Endodermal cell (in vitro differentiated cells): Measurements from ENCODE around the gene TRPC6. TPM values are rescaled to one million over a fixed set of nuclear protein-coding genes. Genes with fewer than 3 reads are reported as not detected.

Source experiments
- DNase-seq: peaks from one replicate; pipeline ENCODE4 v3.0.0-alpha.2; 2017
- H3K27ac ChIP-seq: 2 replicates; pipeline ENCODE4 v1.5.1; 2013; ENCODE audit warnings: mild to moderate bottlenecking, low read depth, low read length, moderate library complexity
- H3K27me3 ChIP-seq: 2 replicates; pipeline ENCODE4 v1.6.1; 2013; ENCODE audit warnings: mild to moderate bottlenecking, low read length, moderate library complexity; ENCODE audit not compliant: insufficient read depth, control insufficient read depth, poor library complexity, severe bottlenecking
- H3K36me3 ChIP-seq: 2 replicates; pipeline ENCODE4 v1.7.0; 2013; ENCODE audit warnings: mild to moderate bottlenecking, low read length, moderate library complexity; ENCODE audit not compliant: control insufficient read depth, insufficient read depth
- H3K4me1 ChIP-seq: one replicate; pipeline ENCODE4 v1.7.0; 2013; ENCODE audit warnings: low read length; ENCODE audit not compliant: control insufficient read depth, insufficient read depth
- H3K4me3 ChIP-seq: 2 replicates; pipeline ENCODE4 v1.5.1; 2013; ENCODE audit warnings: mild to moderate bottlenecking, low read length, moderate library complexity
- H3K9ac ChIP-seq: 2 replicates; pipeline ENCODE4 v1.6.1; 2013; ENCODE audit warnings: mild to moderate bottlenecking, low read length, moderate library complexity; ENCODE audit not compliant: poor library complexity, severe bottlenecking; ENCODE audit errors: extremely low read depth
- H3K9me3 ChIP-seq: 2 replicates; pipeline ENCODE4 v1.6.1; 2013; ENCODE audit warnings: mild to moderate bottlenecking, low read length, moderate library complexity; ENCODE audit not compliant: control insufficient read depth
- H3K27ac Mint-ChIP-seq: 2 replicates; pipeline ENCODE4 v1.8.0; 2020; ENCODE audit warnings: mixed read lengths
- H3K27me3 Mint-ChIP-seq: 2 replicates; pipeline ENCODE4 v1.8.0; 2021; ENCODE audit warnings: mild to moderate bottlenecking, mixed read lengths; ENCODE audit not compliant: insufficient read depth
- H3K36me3 Mint-ChIP-seq: 2 replicates; pipeline ENCODE4 v1.8.0; 2020; ENCODE audit warnings: low read depth, mixed read lengths
- H3K4me1 Mint-ChIP-seq: 2 replicates; pipeline ENCODE4 v1.8.0; 2020; ENCODE audit warnings: mixed read lengths
- H3K4me3 Mint-ChIP-seq: 2 replicates; pipeline ENCODE4 v1.8.0; 2020; ENCODE audit warnings: mild to moderate bottlenecking, moderate library complexity, mixed read lengths
- H3K9me3 Mint-ChIP-seq: 2 replicates; pipeline ENCODE4 v1.8.0; 2020; ENCODE audit warnings: mild to moderate bottlenecking, mixed read lengths
- WGBS, 2 experiments: methylation state at CpG; one replicate each; pipeline versions ENCODE4 v1.1.5 to v1.1.7; 2013; ENCODE audit warnings: missing lambda C conversion rate in 2 of 2, mixed read lengths in 1 of 2; ENCODE audit not compliant: insufficient coverage in 1 of 2, insufficient read length in 1 of 2; 5-methylcytosine and 5-hydroxymethylcytosine counted together
- total RNA-seq, 2 donors: library from RNA; stranded (reverse); fragmentation: NEBNext Ultra II Directional in 1 of 2; extraction: Animal tissue kit (Norgen Biotek cat#: 25700) in 1 of 2; gene quantifications; 2 replicates in 1 of 2; 3 replicates in 1 of 2; pipeline ENCODE4 v1.2.1, GENCODE V29; 2021
- TF ChIP-seq, protein P1 (sequence below): fragments of 200-600 bp; sonication (generic); conservative IDR thresholded peaks from 2 replicates; pipeline ENCODE4 v1.5.0; 2021; ENCODE audit warnings: antibody characterized with exemption, mild to moderate bottlenecking

The TRPC6 gene
- total RNA-seq, 2 donors from 2014 or later: 1.2 to 5.1 TPM

DNA sequence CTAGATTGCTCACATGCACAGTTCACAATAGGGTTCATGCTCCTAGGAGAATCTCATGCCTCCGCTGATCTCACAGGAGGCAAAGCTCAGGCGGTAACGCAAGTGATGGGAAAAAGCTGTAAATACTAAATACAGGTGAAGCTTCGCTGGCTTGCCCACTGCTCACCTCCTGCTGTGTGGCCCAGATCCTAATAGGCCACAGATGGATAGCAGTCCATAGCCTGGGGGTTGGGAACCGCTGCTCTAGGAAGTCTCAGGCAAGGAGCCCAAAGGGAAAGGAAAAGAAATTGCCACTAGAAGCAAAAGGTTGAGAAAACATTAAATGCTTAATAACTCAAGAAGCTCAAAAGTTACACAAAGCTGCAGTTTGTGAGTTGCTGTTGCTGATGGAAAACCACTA, 3.2 kb upstream of the TRPC6 start:
- TF ChIP-seq, protein P1, sequence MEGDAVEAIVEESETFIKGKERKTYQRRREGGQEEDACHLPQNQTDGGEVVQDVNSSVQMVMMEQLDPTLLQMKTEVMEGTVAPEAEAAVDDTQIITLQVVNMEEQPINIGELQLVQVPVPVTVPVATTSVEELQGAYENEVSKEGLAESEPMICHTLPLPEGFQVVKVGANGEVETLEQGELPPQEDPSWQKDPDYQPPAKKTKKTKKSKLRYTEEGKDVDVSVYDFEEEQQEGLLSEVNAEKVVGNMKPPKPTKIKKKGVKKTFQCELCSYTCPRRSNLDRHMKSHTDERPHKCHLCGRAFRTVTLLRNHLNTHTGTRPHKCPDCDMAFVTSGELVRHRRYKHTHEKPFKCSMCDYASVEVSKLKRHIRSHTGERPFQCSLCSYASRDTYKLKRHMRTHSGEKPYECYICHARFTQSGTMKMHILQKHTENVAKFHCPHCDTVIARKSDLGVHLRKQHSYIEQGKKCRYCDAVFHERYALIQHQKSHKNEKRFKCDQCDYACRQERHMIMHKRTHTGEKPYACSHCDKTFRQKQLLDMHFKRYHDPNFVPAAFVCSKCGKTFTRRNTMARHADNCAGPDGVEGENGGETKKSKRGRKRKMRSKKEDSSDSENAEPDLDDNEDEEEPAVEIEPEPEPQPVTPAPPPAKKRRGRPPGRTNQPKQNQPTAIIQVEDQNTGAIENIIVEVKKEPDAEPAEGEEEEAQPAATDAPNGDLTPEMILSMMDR: no peak
- peaks cover 29% of the 10 kb centered on the region for H3K27me3 Mint-ChIP-seq
- H3K9ac ChIP-seq: no peak overlapping the region

DNA sequence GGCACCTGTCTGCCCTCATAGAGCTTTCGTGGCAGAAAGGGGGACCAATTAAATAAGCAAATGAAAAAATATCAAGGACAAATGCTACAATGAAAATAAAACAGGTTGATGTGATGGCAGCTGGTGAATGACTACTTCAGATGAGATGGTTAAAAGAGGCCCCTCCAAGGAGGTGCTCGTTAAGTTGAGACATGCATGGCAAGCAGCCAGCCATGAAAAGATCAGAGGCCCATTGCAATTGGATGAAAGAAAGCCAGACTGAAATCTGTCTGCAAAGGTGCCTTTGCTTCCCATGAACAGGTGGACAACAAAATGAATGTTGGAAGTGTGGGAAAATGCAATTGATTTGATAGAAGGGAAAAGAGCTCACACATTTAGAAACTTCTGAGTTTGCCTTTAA, 848 bp upstream of the TRPC6 start:
- WGBS, 2 experiments: 74 to 90% methylated on average over 2 of the region's 2 CpGs
- DNase-seq: no peak
- peaks cover under 1% of the 10 kb centered on the region for H3K9me3 ChIP-seq
- H3K27me3 Mint-ChIP-seq: peaks cover 43% of the 10 kb centered on the region
- no peak overlapping the region for H3K4me3 ChIP-seq
- H3K4me3 Mint-ChIP-seq: no peak overlapping the region
- H3K27me3 ChIP-seq: peaks cover 48% of the 10 kb centered on the region
- H3K9ac ChIP-seq: no peak overlapping the region
- peaks cover 4% of the 10 kb centered on the region for H3K4me1 Mint-ChIP-seq
- no peaks in the 10 kb centered on the region for H3K9me3 Mint-ChIP-seq
- H3K27ac Mint-ChIP-seq: no peak overlapping the region
- H3K36me3 ChIP-seq: no peaks in the 10 kb centered on the region
- no peaks in the 10 kb centered on the region for H3K36me3 Mint-ChIP-seq
- TF ChIP-seq, protein P1: no peak
- no peaks in the 10 kb centered on the region for H3K4me1 ChIP-seq
- H3K27ac ChIP-seq: no peak overlapping the region

More for the DNA sequence above, 3.2 kb upstream of the TRPC6 start:
- 94% methylated on average over 5 of the region's 5 CpGs for WGBS, 2 experiments
- Histone ChIP-seq H3K27me3 (peaks cover 31% of the 10 kb centered on the region), H3K27ac (no peak overlapping the region), H3K9me3 (no peaks in the 10 kb centered on the region), H3K36me3 (no peaks in the 10 kb centered on the region), H3K4me3 (no peak overlapping the region), H3K4me1 (no peaks in the 10 kb centered on the region)
- H3K27ac Mint-ChIP-seq: no peak overlapping the region
- peaks cover 4% of the 10 kb centered on the region for H3K4me1 Mint-ChIP-seq
- no peaks in the 10 kb centered on the region for H3K36me3 Mint-ChIP-seq
- H3K9me3 Mint-ChIP-seq: no peaks in the 10 kb centered on the region
- DNase-seq: no peak
- no peak overlapping the region for H3K4me3 Mint-ChIP-seq

DNA sequence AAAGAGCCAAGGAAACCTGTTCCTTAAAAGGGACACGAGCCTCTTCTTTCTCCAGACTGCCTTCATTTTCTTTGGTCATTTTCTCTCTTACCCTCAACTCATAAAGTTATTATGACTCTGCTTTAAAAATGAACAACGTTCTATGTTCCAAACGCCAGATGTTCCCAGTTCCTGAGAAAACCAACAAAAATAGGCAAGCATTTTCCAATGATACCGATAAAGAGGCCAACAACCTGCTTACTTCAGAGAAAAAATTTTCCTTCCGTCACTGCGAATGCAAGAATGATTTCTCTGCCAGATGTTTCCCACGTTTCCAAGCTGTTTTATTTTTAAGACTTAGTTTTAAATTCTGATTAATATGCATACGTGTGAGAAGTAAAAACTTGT, 315 bp upstream of the TRPC6 start:
- TF ChIP-seq, protein P1: no peak
- WGBS, 2 experiments: 67 to 73% methylated on average over 6 to 8 of the region's 8 CpGs
- H3K27me3 Mint-ChIP-seq: peaks cover 43% of the 10 kb centered on the region
- DNase-seq: no peak
- Histone ChIP-seq H3K9ac (no peak overlapping the region), H3K9me3 (peaks cover 5% of the 10 kb centered on the region), H3K4me1 (no peaks in the 10 kb centered on the region), H3K27ac (no peak overlapping the region), H3K36me3 (no peaks in the 10 kb centered on the region), H3K4me3 (peak overlapping the region; percentile 81), H3K27me3 (peaks cover 48% of the 10 kb centered on the region)
- no peaks in the 10 kb centered on the region for H3K36me3 Mint-ChIP-seq
- no peak overlapping the region for H3K27ac Mint-ChIP-seq
- no peaks in the 10 kb centered on the region for H3K9me3 Mint-ChIP-seq
- peak overlapping the region; percentile 76 for H3K4me3 Mint-ChIP-seq
- peaks cover 4% of the 10 kb centered on the region for H3K4me1 Mint-ChIP-seq
